IMR-90 (cell line): ENCODE results near the gene FNDC7.

Experiments
- CHD1 ChIP-seq: IDR thresholded peaks from 2 replicates; pipeline ENCODE4 v1.6.1; 2012; ENCODE audit warnings: low read depth, low read length, improper control_type of control experiment
- CTCF ChIP-seq: conservative IDR thresholded peaks from 2 replicates; pipeline ENCODE4 v1.5.1; 2012; ENCODE audit warnings: mild to moderate bottlenecking, low read depth, low read length, improper control_type of control experiment
- MAFK ChIP-seq: IDR thresholded peaks from 2 replicates; pipeline ENCODE4 v1.6.1; 2012; ENCODE audit warnings: low read depth, low read length, improper control_type of control experiment
- POLR2A ChIP-seq: IDR thresholded peaks from 2 replicates; pipeline ENCODE4 v1.6.1; 2012; ENCODE audit warnings: mild to moderate bottlenecking, low read depth, low read length

GRCh38 chr1:108777839-108778238, 65.1 kb downstream of the FNDC7 start:
- TF ChIP-seq POLR2A (no peak), CTCF (no peak), MAFK (no peak), CHD1 (no peak)
